Keratinocyte (primary cell): ENCODE results near the gene SAMD14. TPM values are rescaled to one million over a fixed set of nuclear protein-coding genes. Genes with fewer than 3 reads are reported as not detected.

ENCODE experiments used
- DNase-seq: peaks from one replicate; pipeline ENCODE4 v3.0.0-alpha.2; 2011; ENCODE audit warnings: low read depth, missing footprints, low spot score
- FAIRE-seq: peaks from 2 replicates; lab custom pipeline; 2011; peaks lifted over from hg19 to GRCh38; lab: Jason Lieb, UNC
- H2AFZ ChIP-seq: 2 replicates; pipeline ENCODE4 v1.6.0; 2012; ENCODE audit warnings: low read length, control low read depth, inconsistent platforms; ENCODE audit not compliant: control insufficient read depth
- H3K27ac ChIP-seq: 2 replicates; pipeline ENCODE4 v1.5.1; 2011; ENCODE audit warnings: low read length; ENCODE audit not compliant: control insufficient read depth, insufficient read depth
- H3K27me3 ChIP-seq: 3 replicates; pipeline ENCODE4 v1.6.0; 2011; ENCODE audit warnings: low read length; ENCODE audit not compliant: control insufficient read depth, insufficient read depth; ENCODE audit errors: extremely low read depth
- H3K36me3 ChIP-seq, 2 experiments: 2 replicates in 1 of 2; 3 replicates in 1 of 2; pipeline ENCODE4 v1.5.1; 2011; ENCODE audit warnings: low read length in 2 of 2, mild to moderate bottlenecking in 1 of 2; ENCODE audit not compliant: control insufficient read depth in 2 of 2, insufficient read depth in 2 of 2; ENCODE audit errors: extremely low read depth in 1 of 2
- H3K4me1 ChIP-seq: 3 replicates; pipeline ENCODE4 v1.5.1; 2011; ENCODE audit warnings: low read length; ENCODE audit not compliant: control insufficient read depth, insufficient read depth; ENCODE audit errors: extremely low read depth
- H3K4me2 ChIP-seq: 3 replicates; pipeline ENCODE4 v1.6.0; 2011; ENCODE audit warnings: low read depth, low read length; ENCODE audit not compliant: control insufficient read depth, insufficient read depth; ENCODE audit errors: extremely low read depth
- H3K4me3 ChIP-seq, 3 experiments: fragments of 200-600 bp in 1 of 3; sonication (generic) in 1 of 3; 2 replicates in 2 of 3; 3 replicates in 1 of 3; pipeline ENCODE4 v1.5.1; 2011 to 2016; ENCODE audit warnings: low read length in 3 of 3, mild to moderate bottlenecking in 3 of 3, control low read depth in 2 of 3, inconsistent platforms in 1 of 3, low read depth in 1 of 3, mixed read lengths in 1 of 3, mixed run types in 1 of 3, moderate library complexity in 1 of 3; ENCODE audit not compliant: control insufficient read depth in 2 of 3, insufficient read depth in 2 of 3; ENCODE audit errors: extremely low read depth in 1 of 3
- H3K79me2 ChIP-seq: 2 replicates; pipeline ENCODE4 v1.6.0; 2012; ENCODE audit warnings: low read length; ENCODE audit not compliant: control insufficient read depth, insufficient read depth
- H3K9ac ChIP-seq: 3 replicates; pipeline ENCODE4 v1.6.0; 2011; ENCODE audit warnings: low read length; ENCODE audit not compliant: control insufficient read depth, insufficient read depth; ENCODE audit errors: extremely low read depth
- H3K9me1 ChIP-seq: 3 replicates; pipeline ENCODE4 v1.6.0; 2011; ENCODE audit warnings: low read length; ENCODE audit not compliant: control insufficient read depth, insufficient read depth; ENCODE audit errors: extremely low read depth
- H3K9me3 ChIP-seq: 2 replicates; pipeline ENCODE4 v1.5.1; 2012; ENCODE audit warnings: low read depth, low read length; ENCODE audit not compliant: control insufficient read depth
- H4K20me1 ChIP-seq: 3 replicates; pipeline ENCODE4 v1.6.0; 2011; ENCODE audit warnings: low read length; ENCODE audit not compliant: control insufficient read depth, insufficient read depth; ENCODE audit errors: extremely low read depth
- EZH2 ChIP-seq: IDR thresholded peaks from one replicate; pipeline ENCODE4 v1.6.1; 2012; ENCODE audit warnings: inconsistent platforms, mild to moderate bottlenecking, low read length, moderate library complexity
- dilution Hi-C: fragments of 300-500 bp; cut with MboI; formaldehyde crosslinking; loops from one replicate; pipeline ENCODE4 v1.7.0; 2020; ENCODE audit warnings: low sequenced_read_pairs; ENCODE audit not compliant: extremely low pct_ligation_motif_present
- polyA plus RNA-seq, 5 experiments: library from polyadenylated mRNA; depleted of rRNA in 3 of 5; stranded (reverse) in 3 of 5; stranded (forward) in 1 of 5; unstranded in 1 of 5; fragments of >200 nt; gene quantifications; 1 replicate in 1 of 5; 2 replicates in 3 of 5; 3 replicates in 1 of 5; pipeline versions ENCODE4 v1.2.1 to v1.2.3, GENCODE V29; 2011 to 2012; ENCODE audit warnings: missing spikeins in 2 of 5, low read depth in 1 of 5, low replicate concordance in 1 of 5
- TF ChIP-seq, protein P1 (sequence below), 3 experiments: IDR thresholded peaks in 1 of 3; conservative IDR thresholded peaks in 1 of 3; optimal IDR thresholded peaks in 1 of 3; 2 replicates in 2 of 3; 3 replicates in 1 of 3; pipeline versions ENCODE3 to v1.5.1; 2011; ENCODE audit warnings: low read length in 3 of 3, mild to moderate bottlenecking in 3 of 3, moderate library complexity in 2 of 3, control low read depth in 1 of 3, inconsistent platforms in 1 of 3; ENCODE audit not compliant: insufficient read depth in 2 of 3; ENCODE audit errors: extremely low read depth in 1 of 3

SAMD14 gene
- polyA plus RNA-seq, 1 donor (not counting 4 experiments of a cell fraction or from before 2014, with no cell fraction given) = not detected

DNA sequence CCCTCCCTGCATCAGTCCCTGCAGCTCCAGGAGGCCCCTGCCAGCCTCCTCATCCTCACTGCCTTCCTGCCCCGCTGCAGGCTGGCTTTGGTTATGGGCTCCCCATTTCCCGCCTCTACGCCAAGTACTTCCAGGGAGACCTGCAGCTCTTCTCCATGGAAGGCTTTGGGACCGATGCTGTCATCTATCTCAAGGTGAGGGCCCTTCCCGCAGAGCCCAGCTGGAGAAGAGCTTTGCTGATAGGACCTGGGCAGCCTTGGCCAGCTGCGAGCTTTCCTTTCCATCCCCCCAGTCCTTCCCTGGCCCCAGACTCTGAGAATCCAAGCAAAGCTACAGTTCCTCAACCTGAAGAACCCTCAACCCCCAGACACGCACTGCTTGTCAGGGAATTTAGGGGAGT is 20.8 kb downstream of the SAMD14 start:
- no peaks in the 10 kb centered on the region for H3K27me3 ChIP-seq
- no peak overlapping the region for H3K9ac ChIP-seq
- peaks cover 28% of the 10 kb centered on the region for H3K4me1 ChIP-seq
- no peaks in the 10 kb centered on the region for H4K20me1 ChIP-seq
- peaks cover 0 to 2% of the 10 kb centered on the region in 2 experiments for H3K36me3 ChIP-seq
- H3K9me1 ChIP-seq = no peaks in the 10 kb centered on the region
- no peaks in the 10 kb centered on the region for H3K9me3 ChIP-seq
- dilution Hi-C loops = no loop called here
- TF ChIP-seq, protein P1, sequence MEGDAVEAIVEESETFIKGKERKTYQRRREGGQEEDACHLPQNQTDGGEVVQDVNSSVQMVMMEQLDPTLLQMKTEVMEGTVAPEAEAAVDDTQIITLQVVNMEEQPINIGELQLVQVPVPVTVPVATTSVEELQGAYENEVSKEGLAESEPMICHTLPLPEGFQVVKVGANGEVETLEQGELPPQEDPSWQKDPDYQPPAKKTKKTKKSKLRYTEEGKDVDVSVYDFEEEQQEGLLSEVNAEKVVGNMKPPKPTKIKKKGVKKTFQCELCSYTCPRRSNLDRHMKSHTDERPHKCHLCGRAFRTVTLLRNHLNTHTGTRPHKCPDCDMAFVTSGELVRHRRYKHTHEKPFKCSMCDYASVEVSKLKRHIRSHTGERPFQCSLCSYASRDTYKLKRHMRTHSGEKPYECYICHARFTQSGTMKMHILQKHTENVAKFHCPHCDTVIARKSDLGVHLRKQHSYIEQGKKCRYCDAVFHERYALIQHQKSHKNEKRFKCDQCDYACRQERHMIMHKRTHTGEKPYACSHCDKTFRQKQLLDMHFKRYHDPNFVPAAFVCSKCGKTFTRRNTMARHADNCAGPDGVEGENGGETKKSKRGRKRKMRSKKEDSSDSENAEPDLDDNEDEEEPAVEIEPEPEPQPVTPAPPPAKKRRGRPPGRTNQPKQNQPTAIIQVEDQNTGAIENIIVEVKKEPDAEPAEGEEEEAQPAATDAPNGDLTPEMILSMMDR (optimal IDR thresholded peaks at IDR 0.05 in 1 of 3, IDR thresholded peaks at IDR 0.05 in 1 of 3, conservative IDR thresholded peaks at IDR 0.05 in 1 of 3; ENCODE audit: extremely low read depth in 1 of 3, insufficient read depth in 2 of 3, low read length in 3 of 3) = no peak
- no peak for TF ChIP-seq EZH2
- H3K4me3 ChIP-seq = no peak overlapping the region
- no peak overlapping the region for H3K27ac ChIP-seq
- DNase-seq (no peak), FAIRE-seq (no peak)
- H2AFZ ChIP-seq = no peak overlapping the region
- H3K4me2 ChIP-seq = no peak overlapping the region
- no peaks in the 10 kb centered on the region for H3K79me2 ChIP-seq

DNA sequence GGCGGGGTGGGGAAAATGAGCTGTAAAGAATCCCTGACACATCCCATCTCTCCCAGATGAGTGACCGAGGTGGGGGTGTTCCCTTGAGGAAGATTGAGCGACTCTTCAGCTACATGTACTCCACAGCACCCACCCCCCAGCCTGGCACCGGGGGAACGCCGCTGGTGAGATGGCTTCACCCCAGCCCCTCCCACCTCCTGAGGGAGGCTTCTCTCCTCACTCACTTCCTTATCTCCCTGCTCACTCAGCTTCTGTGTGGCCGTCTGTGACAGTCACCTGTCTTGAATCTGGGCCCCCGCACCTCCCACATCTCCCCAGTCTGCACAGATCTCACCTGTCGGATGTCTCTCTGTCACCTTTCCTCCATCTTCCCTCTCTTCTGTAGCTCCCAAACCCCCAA is 21.4 kb downstream of the SAMD14 start:
- no peaks in the 10 kb centered on the region for H3K27me3 ChIP-seq
- DNase-seq (no peak), FAIRE-seq (no peak)
- H3K4me1 ChIP-seq = peaks cover 28% of the 10 kb centered on the region
- dilution Hi-C loops = no loop called here
- peaks cover 0 to 2% of the 10 kb centered on the region in 2 experiments for H3K36me3 ChIP-seq
- no peak overlapping the region for H3K4me3 ChIP-seq
- H3K9me1 ChIP-seq = no peaks in the 10 kb centered on the region
- no peak overlapping the region for H2AFZ ChIP-seq
- no peak overlapping the region for H3K27ac ChIP-seq
- TF ChIP-seq EZH2 = no peak
- TF ChIP-seq, protein P1 (optimal IDR thresholded peaks at IDR 0.05 in 1 of 3, IDR thresholded peaks at IDR 0.05 in 1 of 3, conservative IDR thresholded peaks at IDR 0.05 in 1 of 3; ENCODE audit: extremely low read depth in 1 of 3, insufficient read depth in 2 of 3, low read length in 3 of 3) = no peak
- H3K79me2 ChIP-seq = no peaks in the 10 kb centered on the region
- no peaks in the 10 kb centered on the region for H4K20me1 ChIP-seq
- H3K9ac ChIP-seq = no peak overlapping the region
- no peaks in the 10 kb centered on the region for H3K9me3 ChIP-seq
- peak overlapping the region; percentile 10 for H3K4me2 ChIP-seq
